H1 (cell line): ENCODE measurements around the gene APOC3. TPM values are rescaled to one million over a fixed set of nuclear protein-coding genes. Genes with fewer than 3 reads are reported as not detected.

Experiments used
- CEBPB ChIP-seq: IDR thresholded peaks from 2 replicates; pipeline ENCODE4 v1.6.1; 2012; ENCODE audit warnings: low read depth, low read length
- CTBP2 ChIP-seq: IDR thresholded peaks from 2 replicates; pipeline ENCODE4 v1.7.0; 2011; ENCODE audit warnings: borderline replicate concordance, mild to moderate bottlenecking, moderate library complexity, mixed read lengths, low read length; ENCODE audit not compliant: insufficient read depth, insufficient read length
- JUND ChIP-seq: IDR thresholded peaks from 2 replicates; pipeline ENCODE4 v1.6.1; 2011; ENCODE audit warnings: mild to moderate bottlenecking, improper control_type of control experiment, low read length
- KDM1A ChIP-seq: fragments of 200-600, 300-600 bp; sonication (generic); IDR thresholded peaks from 2 replicates; pipeline ENCODE4 v1.7.1; 2016; ENCODE audit warnings: mild to moderate bottlenecking, low read length, borderline replicate concordance
- SIRT6 ChIP-seq: IDR thresholded peaks from one replicate; pipeline ENCODE4 v1.7.1; 2012; ENCODE audit warnings: low read length, inconsistent platforms
- SP4 ChIP-seq: IDR thresholded peaks from 2 replicates; pipeline ENCODE4 v1.6.1; 2012; ENCODE audit warnings: low read length, inconsistent platforms
- SUZ12 ChIP-seq: fragments of 200-600 bp; sonication (generic); IDR thresholded peaks from 2 replicates; pipeline ENCODE4 v1.6.1; 2012; ENCODE audit warnings: mild to moderate bottlenecking, inconsistent platforms, low read length, moderate library complexity, mixed read lengths
- polyA plus RNA-seq, 7 experiments: library from polyadenylated mRNA; depleted of rRNA in 3 of 7; stranded (reverse) in 5 of 7; unstranded in 2 of 7; fragments of >200 nt in 5 of 7; fragments of 200-250 nt in 2 of 7; gene quantifications; 1 replicate in 5 of 7; 2 replicates in 1 of 7; 4 replicates in 1 of 7; pipeline versions ENCODE4 v1.2.1 to v1.2.3, GENCODE V29; 2011 to 2013; ENCODE audit warnings: missing spikeins in 2 of 7, mixed read lengths in 2 of 7
- total RNA-seq: library from RNA; stranded (reverse); fragmentation: NEBNext Ultra II Directional; extraction: Animal tissue kit (Norgen Biotek cat#: 25700); gene quantifications from 2 replicates; pipeline ENCODE4 v1.2.1, GENCODE V29; 2021
- TF ChIP-seq, protein P1 (sequence below): fragments of 300-600 bp; sonication (generic); IDR thresholded peaks from 2 replicates; pipeline ENCODE4 v1.7.1; 2012; ENCODE audit warnings: low read length, moderate library complexity, mild to moderate bottlenecking, inconsistent platforms; ENCODE audit not compliant: insufficient replicate concordance

APOC3 gene
- total and polyA plus RNA-seq, 2 of the 8 experiments (the other 6 are each of a cell fraction or from before 2014, with no cell fraction given): not detected

DNA sequence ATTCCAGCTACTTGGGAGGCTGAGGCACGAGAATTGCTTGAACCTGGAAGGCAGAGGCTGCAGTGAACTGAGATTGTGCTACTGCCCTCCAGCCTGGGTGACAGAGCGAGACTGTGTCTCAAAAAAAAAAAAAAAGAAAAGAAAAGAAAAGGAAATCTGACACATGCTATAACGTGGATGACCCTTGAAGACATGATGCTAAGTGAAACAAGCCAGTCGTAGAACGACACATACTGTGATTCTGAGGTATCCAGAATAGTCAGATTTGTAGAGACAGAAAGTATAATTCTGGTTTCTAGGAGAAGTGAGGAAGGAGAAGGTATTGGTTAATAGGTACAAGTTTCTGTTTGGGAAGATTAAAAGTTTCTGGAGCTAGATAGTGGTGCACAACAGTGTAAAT, 31.3 kb upstream of the APOC3 start (continued):
- TF ChIP-seq, protein P1, sequence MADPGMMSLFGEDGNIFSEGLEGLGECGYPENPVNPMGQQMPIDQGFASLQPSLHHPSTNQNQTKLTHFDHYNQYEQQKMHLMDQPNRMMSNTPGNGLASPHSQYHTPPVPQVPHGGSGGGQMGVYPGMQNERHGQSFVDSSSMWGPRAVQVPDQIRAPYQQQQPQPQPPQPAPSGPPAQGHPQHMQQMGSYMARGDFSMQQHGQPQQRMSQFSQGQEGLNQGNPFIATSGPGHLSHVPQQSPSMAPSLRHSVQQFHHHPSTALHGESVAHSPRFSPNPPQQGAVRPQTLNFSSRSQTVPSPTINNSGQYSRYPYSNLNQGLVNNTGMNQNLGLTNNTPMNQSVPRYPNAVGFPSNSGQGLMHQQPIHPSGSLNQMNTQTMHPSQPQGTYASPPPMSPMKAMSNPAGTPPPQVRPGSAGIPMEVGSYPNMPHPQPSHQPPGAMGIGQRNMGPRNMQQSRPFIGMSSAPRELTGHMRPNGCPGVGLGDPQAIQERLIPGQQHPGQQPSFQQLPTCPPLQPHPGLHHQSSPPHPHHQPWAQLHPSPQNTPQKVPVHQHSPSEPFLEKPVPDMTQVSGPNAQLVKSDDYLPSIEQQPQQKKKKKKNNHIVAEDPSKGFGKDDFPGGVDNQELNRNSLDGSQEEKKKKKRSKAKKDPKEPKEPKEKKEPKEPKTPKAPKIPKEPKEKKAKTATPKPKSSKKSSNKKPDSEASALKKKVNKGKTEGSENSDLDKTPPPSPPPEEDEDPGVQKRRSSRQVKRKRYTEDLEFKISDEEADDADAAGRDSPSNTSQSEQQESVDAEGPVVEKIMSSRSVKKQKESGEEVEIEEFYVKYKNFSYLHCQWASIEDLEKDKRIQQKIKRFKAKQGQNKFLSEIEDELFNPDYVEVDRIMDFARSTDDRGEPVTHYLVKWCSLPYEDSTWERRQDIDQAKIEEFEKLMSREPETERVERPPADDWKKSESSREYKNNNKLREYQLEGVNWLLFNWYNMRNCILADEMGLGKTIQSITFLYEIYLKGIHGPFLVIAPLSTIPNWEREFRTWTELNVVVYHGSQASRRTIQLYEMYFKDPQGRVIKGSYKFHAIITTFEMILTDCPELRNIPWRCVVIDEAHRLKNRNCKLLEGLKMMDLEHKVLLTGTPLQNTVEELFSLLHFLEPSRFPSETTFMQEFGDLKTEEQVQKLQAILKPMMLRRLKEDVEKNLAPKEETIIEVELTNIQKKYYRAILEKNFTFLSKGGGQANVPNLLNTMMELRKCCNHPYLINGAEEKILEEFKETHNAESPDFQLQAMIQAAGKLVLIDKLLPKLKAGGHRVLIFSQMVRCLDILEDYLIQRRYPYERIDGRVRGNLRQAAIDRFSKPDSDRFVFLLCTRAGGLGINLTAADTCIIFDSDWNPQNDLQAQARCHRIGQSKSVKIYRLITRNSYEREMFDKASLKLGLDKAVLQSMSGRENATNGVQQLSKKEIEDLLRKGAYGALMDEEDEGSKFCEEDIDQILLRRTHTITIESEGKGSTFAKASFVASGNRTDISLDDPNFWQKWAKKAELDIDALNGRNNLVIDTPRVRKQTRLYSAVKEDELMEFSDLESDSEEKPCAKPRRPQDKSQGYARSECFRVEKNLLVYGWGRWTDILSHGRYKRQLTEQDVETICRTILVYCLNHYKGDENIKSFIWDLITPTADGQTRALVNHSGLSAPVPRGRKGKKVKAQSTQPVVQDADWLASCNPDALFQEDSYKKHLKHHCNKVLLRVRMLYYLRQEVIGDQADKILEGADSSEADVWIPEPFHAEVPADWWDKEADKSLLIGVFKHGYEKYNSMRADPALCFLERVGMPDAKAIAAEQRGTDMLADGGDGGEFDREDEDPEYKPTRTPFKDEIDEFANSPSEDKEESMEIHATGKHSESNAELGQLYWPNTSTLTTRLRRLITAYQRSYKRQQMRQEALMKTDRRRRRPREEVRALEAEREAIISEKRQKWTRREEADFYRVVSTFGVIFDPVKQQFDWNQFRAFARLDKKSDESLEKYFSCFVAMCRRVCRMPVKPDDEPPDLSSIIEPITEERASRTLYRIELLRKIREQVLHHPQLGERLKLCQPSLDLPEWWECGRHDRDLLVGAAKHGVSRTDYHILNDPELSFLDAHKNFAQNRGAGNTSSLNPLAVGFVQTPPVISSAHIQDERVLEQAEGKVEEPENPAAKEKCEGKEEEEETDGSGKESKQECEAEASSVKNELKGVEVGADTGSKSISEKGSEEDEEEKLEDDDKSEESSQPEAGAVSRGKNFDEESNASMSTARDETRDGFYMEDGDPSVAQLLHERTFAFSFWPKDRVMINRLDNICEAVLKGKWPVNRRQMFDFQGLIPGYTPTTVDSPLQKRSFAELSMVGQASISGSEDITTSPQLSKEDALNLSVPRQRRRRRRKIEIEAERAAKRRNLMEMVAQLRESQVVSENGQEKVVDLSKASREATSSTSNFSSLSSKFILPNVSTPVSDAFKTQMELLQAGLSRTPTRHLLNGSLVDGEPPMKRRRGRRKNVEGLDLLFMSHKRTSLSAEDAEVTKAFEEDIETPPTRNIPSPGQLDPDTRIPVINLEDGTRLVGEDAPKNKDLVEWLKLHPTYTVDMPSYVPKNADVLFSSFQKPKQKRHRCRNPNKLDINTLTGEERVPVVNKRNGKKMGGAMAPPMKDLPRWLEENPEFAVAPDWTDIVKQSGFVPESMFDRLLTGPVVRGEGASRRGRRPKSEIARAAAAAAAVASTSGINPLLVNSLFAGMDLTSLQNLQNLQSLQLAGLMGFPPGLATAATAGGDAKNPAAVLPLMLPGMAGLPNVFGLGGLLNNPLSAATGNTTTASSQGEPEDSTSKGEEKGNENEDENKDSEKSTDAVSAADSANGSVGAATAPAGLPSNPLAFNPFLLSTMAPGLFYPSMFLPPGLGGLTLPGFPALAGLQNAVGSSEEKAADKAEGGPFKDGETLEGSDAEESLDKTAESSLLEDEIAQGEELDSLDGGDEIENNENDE: no peak
- TF ChIP-seq CTBP2 (no peak), SUZ12 (no peak), CEBPB (no peak), SIRT6 (no peak), KDM1A (no peak), SP4 (no peak), JUND (no peak)
